Endothelial cell of umbilical vein (primary cell): ENCODE measurements around the gene DGCR6. TPM values are rescaled to one million over a fixed set of nuclear protein-coding genes. Genes with fewer than 3 reads are reported as not detected.
"Not testable (repeated sequence)": the region's sequence is repeated elsewhere in the genome, so short reads cannot be mapped to it uniquely, and the experiment has no call there.

Experiments used
- BruUV-seq: library from RNA; stranded (reverse); fragments of 400-500 nt; replicated peaks from 2 replicates; lab custom pipeline; 2021; lab: Mats Ljungman, UMichigan
- CTCF ChIA-PET: fragments of 300-600, 350-600 bp; sonication (Branson Sonifier 250); formaldehyde crosslinking; loops from one replicate; lab custom pipeline; 2021; ENCODE audit warnings: antibody characterized with exemption, inconsistent platforms; lab: Charles Lee
- POLR2A ChIA-PET: fragments of 300-600, 350-600 bp; sonication (Branson Sonifier 250); formaldehyde crosslinking; loops from one replicate; lab custom pipeline; 2021; ENCODE audit warnings: antibody characterized with exemption, inconsistent platforms; lab: Charles Lee
- DNase-seq: peaks from one replicate; pipeline ENCODE4 v3.0.0-alpha.2; 2011; ENCODE audit warnings: low read depth, low spot score
- FAIRE-seq: peaks from 2 replicates; lab custom pipeline; 2011; peaks lifted over from hg19 to GRCh38; lab: Jason Lieb, UNC
- H2AFZ ChIP-seq: 2 replicates; pipeline ENCODE4 v1.6.0; 2012; ENCODE audit warnings: low read depth, low read length, control low read depth, inconsistent platforms
- H3K27ac ChIP-seq: 2 replicates; pipeline ENCODE4 v1.5.1; 2011; ENCODE audit warnings: low read depth, mild to moderate bottlenecking, control low read depth, low read length, moderate library complexity; ENCODE audit not compliant: insufficient read depth
- H3K27me3 ChIP-seq, 2 experiments: 2 replicates each; pipeline versions ENCODE4 v1.6.0 to v1.6.1; 2011; ENCODE audit warnings: low read length in 2 of 2, mixed read lengths in 1 of 2; ENCODE audit not compliant: control insufficient read depth in 2 of 2, insufficient read depth in 2 of 2
- H3K36me3 ChIP-seq, 2 experiments: 2 replicates in 1 of 2; 3 replicates in 1 of 2; pipeline ENCODE4 v1.5.1; 2011; ENCODE audit warnings: low read length in 2 of 2, mild to moderate bottlenecking in 1 of 2, moderate library complexity in 1 of 2; ENCODE audit not compliant: control insufficient read depth in 2 of 2, insufficient read depth in 2 of 2; ENCODE audit errors: extremely low read depth in 1 of 2
- H3K4me1 ChIP-seq: 3 replicates; pipeline ENCODE4 v1.5.1; 2011; ENCODE audit warnings: mild to moderate bottlenecking, low read length; ENCODE audit not compliant: control insufficient read depth, insufficient read depth; ENCODE audit errors: extremely low read depth
- H3K4me2 ChIP-seq: 2 replicates; pipeline ENCODE4 v1.6.1; 2011; ENCODE audit warnings: low read length, control low read depth, mixed read lengths; ENCODE audit not compliant: insufficient read depth
- H3K4me3 ChIP-seq, 3 experiments: fragments of 200-600 bp in 1 of 3; sonication (generic), shearing (Covaris generic) in 1 of 3; replicated peaks in 1 of 3; 2 replicates each; pipeline ENCODE4 v1.5.1; 2011 to 2016; ENCODE audit warnings: control low read depth in 3 of 3, low read length in 3 of 3, mild to moderate bottlenecking in 2 of 3, inconsistent platforms in 1 of 3, low read depth in 1 of 3, moderate library complexity in 1 of 3; ENCODE audit not compliant: insufficient read depth in 1 of 3
- H3K79me2 ChIP-seq: 2 replicates; pipeline ENCODE4 v1.6.0; 2012; ENCODE audit warnings: low read length, inconsistent platforms; ENCODE audit not compliant: control insufficient read depth, insufficient read depth
- H3K9ac ChIP-seq: replicated peaks from 2 replicates; pipeline ENCODE3; 2011; ENCODE audit warnings: low read length, control low read depth; ENCODE audit not compliant: insufficient read depth; ENCODE audit errors: extremely low read depth
- H3K9me1 ChIP-seq: replicated peaks from 3 replicates; pipeline ENCODE4 v1.6.0; 2011; ENCODE audit warnings: mild to moderate bottlenecking, low read length; ENCODE audit not compliant: control insufficient read depth, insufficient read depth; ENCODE audit errors: extremely low read depth
- H3K9me3 ChIP-seq: replicated peaks from 2 replicates; pipeline ENCODE4 v1.5.1; 2012; ENCODE audit warnings: low read length, inconsistent platforms; ENCODE audit not compliant: control insufficient read depth, insufficient read depth
- H4K20me1 ChIP-seq: replicated peaks from 2 replicates; pipeline ENCODE3; 2011; ENCODE audit warnings: mild to moderate bottlenecking, low read length; ENCODE audit not compliant: control insufficient read depth, insufficient read depth; ENCODE audit errors: extremely low read depth
- EZH2 ChIP-seq: IDR thresholded peaks from 2 replicates; pipeline ENCODE4 v1.6.1; 2012; ENCODE audit warnings: borderline replicate concordance, low read depth, mild to moderate bottlenecking, moderate library complexity, low read length, inconsistent platforms; ENCODE audit not compliant: severe bottlenecking
- FOS ChIP-seq: IDR thresholded peaks from 2 replicates; pipeline ENCODE4 v1.6.1; 2011; ENCODE audit warnings: mild to moderate bottlenecking, low read length, moderate library complexity, borderline replicate concordance; ENCODE audit not compliant: insufficient read depth
- GATA2 ChIP-seq: IDR thresholded peaks from 2 replicates; pipeline ENCODE4 v1.7.0; 2011; ENCODE audit warnings: low read depth, mild to moderate bottlenecking, moderate library complexity, mixed read lengths, low read length; ENCODE audit not compliant: insufficient read length, insufficient read depth
- JUN ChIP-seq: IDR thresholded peaks from 2 replicates; pipeline ENCODE4 v1.6.1; 2011; ENCODE audit warnings: borderline replicate concordance, low read depth; ENCODE audit not compliant: insufficient read length, insufficient read depth
- MYC ChIP-seq: IDR thresholded peaks from one replicate; pipeline ENCODE4 v1.6.1; 2011; ENCODE audit warnings: mild to moderate bottlenecking, low read depth, low read length
- POLR2A ChIP-seq: IDR thresholded peaks from 2 replicates; pipeline ENCODE4 v1.6.1; 2012; ENCODE audit warnings: low read depth, mild to moderate bottlenecking, control low read depth, low read length
- POLR2AphosphoS5 ChIP-seq: IDR thresholded peaks from 2 replicates; pipeline ENCODE4 v1.6.1; 2012; ENCODE audit warnings: low read depth, mild to moderate bottlenecking, control low read depth, low read length, moderate library complexity; ENCODE audit not compliant: insufficient read depth
- dilution Hi-C: fragments of 300-500 bp; cut with MboI; formaldehyde crosslinking; loops from one replicate; pipeline ENCODE4 v1.15.0; 2019; ENCODE audit warnings: low sequenced_read_pairs; ENCODE audit not compliant: extremely low pct_ligation_motif_present
- intact Hi-C: fragments of 100-400 bp; cut with micrococcal nuclease; formaldehyde crosslinking; loops from one replicate; pipeline ENCODE4 v1.10.0; 2022
- polyA plus RNA-seq, 4 experiments: library from polyadenylated mRNA; depleted of rRNA in 3 of 4; stranded (reverse) in 3 of 4; unstranded in 1 of 4; fragments of >200 nt; gene quantifications; 2 replicates each; pipeline versions ENCODE4 v1.2.1 to v1.2.3, GENCODE V29; 2011 to 2012; ENCODE audit warnings: missing spikeins in 1 of 4
- total RNA-seq: library from RNA; stranded (reverse); gene quantifications from 2 replicates; pipeline ENCODE4 v1.2.3, GENCODE V29; 2021
- TF ChIP-seq, protein P1 (sequence below): IDR thresholded peaks from 2 replicates; pipeline ENCODE4 v1.6.1; 2011; ENCODE audit not compliant: insufficient read depth, insufficient read length
- TF ChIP-seq, protein P2 (sequence below), 2 donors: IDR thresholded peaks; 1 replicate in 1 of 2; 2 replicates in 1 of 2; pipeline ENCODE4 v1.5.1; 2011; ENCODE audit warnings: low read length in 2 of 2, mild to moderate bottlenecking in 2 of 2, moderate library complexity in 2 of 2, control low read depth in 1 of 2, inconsistent platforms in 1 of 2, low read depth in 1 of 2; ENCODE audit not compliant: insufficient read depth in 1 of 2; ENCODE audit errors: extremely low read depth in 1 of 2

DGCR6 gene
- total and polyA plus RNA-seq, 2 donors (not counting 3 experiments of a cell fraction or from before 2014, with no cell fraction given): 0.95 to 1.1 TPM

DNA sequence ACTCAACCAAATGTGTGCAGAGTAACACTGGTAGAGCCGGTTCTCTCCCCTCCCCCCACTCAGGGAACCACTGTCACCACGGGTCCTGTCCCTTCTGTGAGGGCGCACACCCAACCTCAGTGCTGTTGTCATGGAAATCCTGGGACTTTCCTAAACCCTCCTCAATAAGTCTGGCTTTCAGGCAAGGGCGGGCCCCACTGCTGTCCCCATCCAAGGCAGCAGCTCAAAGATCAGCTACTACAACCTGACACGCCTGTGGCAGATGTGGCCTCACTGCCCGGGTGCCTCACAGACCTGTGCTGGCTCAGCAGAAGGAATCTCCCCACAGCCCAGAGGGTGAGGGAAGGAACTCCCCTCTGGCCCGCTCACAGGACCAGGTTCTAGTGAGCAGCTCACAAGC is 27.8 kb downstream of the DGCR6 start:
- Histone ChIP-seq H4K20me1 (no peaks in the 10 kb centered on the region), H3K9me3 (no peaks in the 10 kb centered on the region), H3K27me3 (peaks cover 0 to 2% of the 10 kb centered on the region in 2 experiments), H3K9ac (no peak overlapping the region), H3K27ac (no peak overlapping the region), H3K9me1 (no peaks in the 10 kb centered on the region), H3K79me2 (no peaks in the 10 kb centered on the region), H3K4me2 (no peak overlapping the region), H2AFZ (no peak overlapping the region), H3K4me1 (no peaks in the 10 kb centered on the region), H3K4me3 (no peak overlapping the region), H3K36me3 (no peaks in the 10 kb centered on the region)
- ChIA-PET CTCF (no interaction called here), POLR2A (no interaction called here)
- no TSS peak for BruUV-seq
- FAIRE-seq: no peak
- dilution Hi-C loops (no loop called here), intact Hi-C loops (no loop called here)
- no peak for DNase-seq
- no peak for TF ChIP-seq POLR2AphosphoS5
- no peak for TF ChIP-seq POLR2A
- TF ChIP-seq, protein P1, sequence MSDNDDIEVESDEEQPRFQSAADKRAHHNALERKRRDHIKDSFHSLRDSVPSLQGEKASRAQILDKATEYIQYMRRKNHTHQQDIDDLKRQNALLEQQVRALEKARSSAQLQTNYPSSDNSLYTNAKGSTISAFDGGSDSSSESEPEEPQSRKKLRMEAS: no peak
- TF ChIP-seq, protein P2, sequence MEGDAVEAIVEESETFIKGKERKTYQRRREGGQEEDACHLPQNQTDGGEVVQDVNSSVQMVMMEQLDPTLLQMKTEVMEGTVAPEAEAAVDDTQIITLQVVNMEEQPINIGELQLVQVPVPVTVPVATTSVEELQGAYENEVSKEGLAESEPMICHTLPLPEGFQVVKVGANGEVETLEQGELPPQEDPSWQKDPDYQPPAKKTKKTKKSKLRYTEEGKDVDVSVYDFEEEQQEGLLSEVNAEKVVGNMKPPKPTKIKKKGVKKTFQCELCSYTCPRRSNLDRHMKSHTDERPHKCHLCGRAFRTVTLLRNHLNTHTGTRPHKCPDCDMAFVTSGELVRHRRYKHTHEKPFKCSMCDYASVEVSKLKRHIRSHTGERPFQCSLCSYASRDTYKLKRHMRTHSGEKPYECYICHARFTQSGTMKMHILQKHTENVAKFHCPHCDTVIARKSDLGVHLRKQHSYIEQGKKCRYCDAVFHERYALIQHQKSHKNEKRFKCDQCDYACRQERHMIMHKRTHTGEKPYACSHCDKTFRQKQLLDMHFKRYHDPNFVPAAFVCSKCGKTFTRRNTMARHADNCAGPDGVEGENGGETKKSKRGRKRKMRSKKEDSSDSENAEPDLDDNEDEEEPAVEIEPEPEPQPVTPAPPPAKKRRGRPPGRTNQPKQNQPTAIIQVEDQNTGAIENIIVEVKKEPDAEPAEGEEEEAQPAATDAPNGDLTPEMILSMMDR (IDR thresholded peaks at IDR 0.05; ENCODE audit: extremely low read depth in 1 of 2, insufficient read depth in 1 of 2, low read depth in 1 of 2, low read length in 2 of 2): no peak
- no peak for TF ChIP-seq GATA2
- no peak for TF ChIP-seq EZH2
- TF ChIP-seq MYC: no peak
- TF ChIP-seq JUN: no peak
- no peak for TF ChIP-seq FOS

DNA sequence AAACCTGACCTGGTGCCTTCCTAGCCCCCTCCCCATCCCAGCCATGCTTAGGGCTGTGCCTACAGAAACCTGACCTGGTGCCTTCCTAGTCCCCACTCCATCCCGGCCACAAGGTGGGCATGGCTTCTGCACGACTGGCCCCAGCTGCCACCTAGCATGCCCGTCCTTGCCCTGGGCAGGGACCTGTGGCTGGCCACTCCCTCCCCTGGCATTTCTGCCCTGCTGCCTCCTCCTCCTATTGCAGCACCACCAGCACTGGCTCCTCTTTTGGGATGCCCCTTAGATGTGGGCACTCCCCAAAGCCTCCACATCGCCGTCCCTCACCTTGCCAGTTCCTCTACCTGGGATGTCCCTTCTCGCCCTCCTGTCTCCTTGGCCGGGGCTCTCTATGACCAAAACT is 28.6 kb downstream of the DGCR6 start:
- dilution Hi-C loops, H3K36me3 ChIP-seq, H3K27ac ChIP-seq, CTCF ChIA-PET, H4K20me1 ChIP-seq, H3K4me1 ChIP-seq, H3K9me3 ChIP-seq, H3K79me2 ChIP-seq, H3K4me2 ChIP-seq, POLR2A ChIA-PET, BruUV-seq, H3K4me3 ChIP-seq, H3K9me1 ChIP-seq, FAIRE-seq, H2AFZ ChIP-seq, intact Hi-C loops, H3K9ac ChIP-seq, H3K27me3 ChIP-seq, DNase-seq: not testable (repeated sequence)
